Cortex of kidney (tissue), 1 donor: ENCODE measurements around the gene LARP1.
"Not testable (repeated sequence)": the region's sequence is repeated elsewhere in the genome, so short reads cannot be mapped to it uniquely, and the experiment has no call there.

Experiments used
- DNase-seq: peaks from one replicate; lab custom pipeline; 2025; lab: John Stamatoyannopoulos, UW

The LARP1 gene

DNA sequence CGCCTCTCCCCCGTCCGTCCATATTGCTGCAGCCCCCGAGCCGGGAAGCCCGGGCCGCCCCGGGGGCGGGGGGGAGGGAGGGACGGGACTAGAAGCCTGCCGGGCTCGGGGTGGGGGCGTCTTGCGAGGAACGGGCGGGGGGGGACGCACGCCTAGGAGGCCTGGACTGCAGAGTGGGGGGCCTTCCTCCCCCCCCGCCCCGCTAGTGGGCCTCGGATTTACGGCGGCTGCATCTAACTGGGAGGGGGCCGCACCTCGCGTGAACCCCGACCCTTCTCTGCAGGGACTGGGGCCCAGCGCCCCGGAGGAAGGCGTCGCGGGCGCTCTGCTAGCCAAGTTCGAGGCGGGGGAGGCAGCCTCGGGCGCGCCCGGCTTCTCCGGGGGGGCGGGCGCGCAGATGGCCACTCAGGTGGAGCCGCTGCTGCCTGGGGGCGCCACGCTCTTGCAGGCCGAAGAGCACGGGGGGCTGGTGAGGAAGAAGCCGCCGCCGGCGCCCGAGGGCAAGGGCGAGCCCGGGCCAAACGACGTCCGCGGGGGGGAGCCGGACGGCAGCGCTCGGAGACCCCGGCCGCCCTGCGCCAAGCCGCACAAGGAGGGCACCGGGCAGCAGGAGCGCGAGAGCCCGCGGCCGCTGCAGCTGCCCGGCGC is at the start of gene LARP1:
LARP1 (plus strand) TSS at position 17 of the 648 bp plus-strand sequence; CDS start at position 398, 381 bp downstream.
- DNase-seq, result no peak

DNA sequence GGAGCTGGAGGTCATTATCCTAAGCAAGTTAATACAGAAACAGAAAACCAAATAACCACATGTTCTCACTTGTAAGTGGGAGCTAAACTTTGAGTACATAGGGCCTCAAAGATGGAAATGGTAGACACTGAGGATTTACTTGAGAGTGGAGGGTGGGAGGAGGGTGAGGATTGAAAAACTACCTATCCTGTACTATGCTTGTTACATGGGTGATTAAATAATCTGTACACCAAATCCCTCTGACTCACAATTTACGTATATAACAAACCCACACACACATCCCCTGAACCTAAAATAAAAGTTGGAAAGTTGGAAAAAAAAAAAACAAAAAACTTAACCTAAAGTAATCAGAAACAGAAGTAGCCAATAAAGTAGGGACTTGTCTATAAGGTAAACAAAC is 48.8 kb upstream of the LARP1 start:
- no peak for DNase-seq

DNA sequence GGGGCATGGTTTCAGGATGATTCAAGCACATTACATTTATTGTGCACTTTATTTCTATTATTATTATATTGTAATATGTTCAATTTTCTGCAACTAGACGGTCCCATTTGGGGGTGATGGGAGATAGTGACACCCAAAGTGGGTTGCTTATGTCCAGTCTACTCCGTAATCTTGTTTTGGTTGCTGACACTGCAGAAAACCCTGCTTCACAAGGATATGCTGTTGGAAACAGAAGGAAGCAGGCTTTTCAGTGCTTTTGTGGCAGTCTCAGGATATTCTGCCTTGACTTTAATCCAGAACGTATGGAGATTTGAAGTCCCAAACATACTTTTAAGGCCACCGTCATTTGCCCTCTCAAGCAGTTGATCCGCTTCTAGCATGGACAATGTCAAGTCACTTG is 47.5 kb upstream of the LARP1 start:
- DNase-seq, result no peak

DNA sequence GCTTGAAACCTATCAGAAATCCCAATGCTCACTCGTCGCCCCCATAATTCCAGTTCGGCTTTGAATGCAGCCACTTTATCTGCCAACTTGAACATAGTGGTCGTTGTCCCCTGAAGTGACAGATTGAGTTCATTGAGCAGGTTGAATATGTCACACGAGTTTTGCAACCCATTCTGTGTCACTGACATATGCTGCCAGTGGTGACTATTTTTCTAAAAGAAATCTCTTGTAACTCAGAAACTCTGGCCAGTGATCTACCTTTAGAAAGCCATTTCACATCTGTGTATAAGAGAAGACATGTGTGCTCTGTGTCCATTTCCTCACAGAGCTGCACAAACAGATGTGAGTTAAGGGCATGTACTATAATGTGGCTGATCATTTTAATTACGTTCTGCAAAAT is 47.0 kb upstream of the LARP1 start:
- no peak for DNase-seq

DNA sequence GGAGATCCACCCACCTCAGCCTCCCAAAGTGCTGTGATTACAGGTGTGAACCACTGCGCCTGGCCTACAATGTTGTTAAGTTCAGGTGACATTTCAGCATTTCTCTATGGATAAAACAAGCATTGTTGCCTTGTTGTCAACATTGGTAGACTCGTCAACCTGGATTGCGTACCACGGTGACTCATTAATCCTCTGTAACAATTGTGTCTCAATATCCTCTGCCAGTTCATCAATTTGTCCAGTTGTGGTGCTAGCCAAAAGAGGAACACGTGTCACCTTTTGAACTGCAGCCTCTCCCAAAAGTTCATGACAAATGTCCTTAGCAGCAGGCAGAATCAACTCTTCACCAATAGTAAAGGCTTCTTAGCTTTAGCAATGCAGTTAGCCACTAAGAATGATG is 46.3 kb upstream of the LARP1 start:
- DNase-seq, result no peak

DNA sequence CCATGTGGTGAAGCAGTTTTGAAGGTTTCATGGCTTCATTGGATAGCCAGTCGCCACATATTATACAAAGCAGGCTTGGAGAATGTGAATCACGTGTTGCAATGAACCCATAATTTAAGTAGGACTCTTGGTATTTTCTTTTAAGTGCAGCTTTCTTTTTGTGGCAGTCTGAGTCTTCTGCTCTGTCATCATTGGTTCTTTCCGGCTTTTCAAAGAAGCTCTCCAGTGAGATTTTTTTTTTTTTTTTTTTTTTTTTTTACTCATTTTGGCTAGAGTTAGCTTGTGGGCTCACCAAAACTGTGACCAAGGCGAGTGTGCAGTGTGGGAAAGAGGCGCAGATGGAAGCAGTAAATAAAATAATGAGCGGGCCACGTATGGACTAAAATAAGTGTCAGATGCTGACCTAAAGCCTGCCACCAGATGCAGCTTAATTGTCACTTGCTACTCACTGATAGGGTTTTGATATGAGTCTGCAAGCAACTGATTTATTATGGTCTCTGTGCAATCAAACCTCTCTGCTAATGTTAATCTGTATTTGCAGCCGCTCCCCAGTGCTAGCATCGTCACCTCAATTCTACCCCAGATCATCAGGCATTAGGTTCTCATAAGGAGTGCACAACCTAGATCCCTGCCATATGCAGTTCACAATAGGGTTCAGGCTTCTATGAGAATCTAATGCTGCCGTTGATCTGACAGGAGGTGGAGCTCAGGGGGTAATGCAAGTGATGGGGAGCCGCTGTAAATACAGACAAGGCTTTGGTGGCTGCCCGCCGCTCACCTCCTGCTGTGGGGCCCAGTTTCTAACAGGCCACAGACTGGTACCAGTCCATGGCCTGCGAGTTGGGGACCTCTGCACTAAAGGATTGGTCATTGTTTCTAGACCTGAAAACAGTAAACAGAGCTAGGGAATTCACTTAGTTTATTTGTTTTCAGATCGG is 45.5 kb upstream of the LARP1 start:
- no peak for DNase-seq

DNA sequence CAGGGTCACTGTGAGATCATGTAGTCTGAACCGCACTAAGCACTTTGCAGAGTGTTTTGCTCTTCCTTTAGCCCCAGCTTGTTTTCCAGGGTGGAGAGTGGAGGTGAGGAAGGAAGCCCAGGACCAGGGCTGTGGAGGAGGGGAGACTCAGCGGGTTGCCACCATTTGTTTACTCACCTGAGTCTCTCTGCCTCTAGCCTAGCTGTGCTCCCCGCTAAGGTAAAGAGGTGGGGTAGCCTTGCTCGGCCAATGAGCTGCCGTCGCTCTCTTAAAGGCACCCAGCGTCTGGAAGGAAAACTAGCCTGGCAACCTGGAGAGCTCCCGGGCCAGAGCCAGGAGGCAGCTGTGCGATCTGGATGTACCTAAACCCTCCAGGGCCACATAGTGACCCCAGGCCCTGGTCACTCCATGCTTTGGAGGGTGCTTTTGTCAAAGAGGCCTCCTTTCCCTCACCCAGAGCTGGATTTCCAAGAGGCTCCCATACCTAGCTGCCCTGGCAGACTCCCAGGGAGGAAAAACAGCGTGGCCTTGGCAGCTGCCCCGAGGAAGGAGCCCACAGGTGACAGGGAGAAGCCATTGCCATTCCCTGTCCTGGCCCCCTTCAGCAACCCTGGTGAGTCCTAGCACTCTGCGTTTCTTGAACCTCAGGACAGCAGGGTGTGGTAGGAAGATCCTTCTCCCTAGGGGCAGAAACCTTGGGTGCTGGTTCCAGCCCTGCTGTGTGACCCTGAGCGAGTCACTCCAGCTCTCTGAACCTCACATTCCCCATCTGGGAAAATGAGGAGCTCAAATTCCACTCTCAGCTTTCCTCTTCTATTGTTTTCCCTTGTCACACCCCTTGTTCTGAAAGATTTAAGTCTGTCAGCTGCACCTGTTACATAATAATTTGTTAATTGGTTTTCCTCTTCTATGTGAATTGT is 42.4 kb upstream of the LARP1 start:
- DNase-seq, result peak; percentile 16

DNA sequence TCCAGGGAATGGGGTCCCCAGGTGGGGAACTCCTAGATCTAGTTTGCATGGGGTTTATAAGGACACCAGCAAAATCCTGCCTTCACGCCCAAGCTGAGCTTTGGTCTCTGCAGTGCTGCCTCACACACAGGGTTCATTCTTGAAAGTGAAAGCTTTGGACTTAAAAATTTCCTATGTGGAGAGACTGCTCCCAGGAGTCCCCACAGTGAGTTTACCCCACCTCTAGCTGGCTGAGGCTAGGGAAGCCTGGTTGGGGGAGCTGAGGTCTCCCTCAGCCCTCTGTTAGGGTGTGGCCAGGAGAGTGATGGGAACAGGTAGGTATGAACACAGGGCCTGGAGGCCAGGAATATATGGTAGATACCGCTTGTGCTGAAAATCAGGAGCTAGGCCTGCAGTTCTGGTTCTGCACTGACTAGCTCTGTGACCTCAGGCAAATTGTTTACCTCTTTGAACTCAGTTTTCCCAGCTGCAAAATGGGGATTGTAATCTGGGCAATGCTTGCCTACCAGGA is 41.5 kb upstream of the LARP1 start:
- no peak for DNase-seq

DNA sequence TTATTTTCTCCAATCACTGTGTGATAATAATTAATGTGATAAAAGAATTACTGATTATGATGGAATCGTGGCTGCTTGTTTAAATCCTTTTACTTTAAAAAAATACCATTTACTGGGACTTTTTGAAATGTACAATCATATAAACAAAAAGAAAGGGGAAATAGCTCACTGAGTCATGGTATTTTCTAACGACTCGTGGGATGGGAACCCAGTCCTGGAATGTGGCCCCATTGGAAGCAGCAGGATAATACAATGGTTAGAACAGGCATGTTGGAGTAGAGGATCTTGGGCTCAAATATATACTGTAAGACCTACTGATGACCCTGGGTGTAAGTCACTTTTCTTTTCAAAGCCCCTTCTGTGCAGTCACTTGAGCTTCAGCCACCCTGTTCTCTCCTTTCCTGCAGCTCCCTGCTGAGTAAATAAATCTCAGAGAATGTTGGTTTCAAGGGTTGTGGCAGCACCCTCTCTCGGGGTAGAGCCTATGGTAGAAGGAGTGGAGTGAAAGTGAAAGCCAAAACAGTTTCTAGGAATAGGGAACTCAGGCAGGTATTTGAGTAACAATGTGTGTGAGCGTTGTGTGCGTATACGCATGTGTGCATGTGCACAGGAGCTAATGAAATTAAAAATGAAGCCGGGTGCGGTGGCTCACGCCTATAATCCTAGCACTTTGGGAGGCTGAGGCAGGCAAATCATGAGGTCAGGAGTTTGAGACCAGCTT is 40.8 kb upstream of the LARP1 start:
- DNase-seq, result no peak

DNA sequence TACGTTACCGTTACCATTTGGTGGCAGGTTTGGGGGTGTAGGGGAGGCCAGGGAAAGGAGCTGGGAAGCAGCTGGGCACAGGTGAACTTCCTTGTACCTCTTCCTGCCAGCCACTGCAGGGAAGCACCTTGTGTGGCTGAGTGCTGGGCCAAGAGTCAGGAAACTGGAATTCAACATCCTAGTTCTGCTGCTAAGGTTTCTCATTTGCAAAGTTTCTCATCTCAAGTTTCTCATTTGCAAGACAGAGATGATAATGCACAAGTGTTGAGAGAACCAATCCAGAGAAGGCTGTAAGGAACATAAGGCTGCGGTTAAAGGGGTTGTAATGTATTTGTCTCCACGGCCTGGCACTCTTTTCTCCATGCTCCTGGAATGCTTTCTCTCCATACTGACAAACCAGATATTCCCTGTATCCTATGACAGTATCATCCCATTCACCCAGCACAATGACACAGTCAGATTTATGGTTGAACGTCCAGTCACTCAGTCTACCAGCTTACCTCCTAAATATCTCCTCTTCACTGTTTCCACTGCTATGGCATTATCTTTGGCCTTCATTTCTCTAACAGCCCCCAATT is 33.6 kb upstream of the LARP1 start:
- DNase-seq, result no peak

DNA sequence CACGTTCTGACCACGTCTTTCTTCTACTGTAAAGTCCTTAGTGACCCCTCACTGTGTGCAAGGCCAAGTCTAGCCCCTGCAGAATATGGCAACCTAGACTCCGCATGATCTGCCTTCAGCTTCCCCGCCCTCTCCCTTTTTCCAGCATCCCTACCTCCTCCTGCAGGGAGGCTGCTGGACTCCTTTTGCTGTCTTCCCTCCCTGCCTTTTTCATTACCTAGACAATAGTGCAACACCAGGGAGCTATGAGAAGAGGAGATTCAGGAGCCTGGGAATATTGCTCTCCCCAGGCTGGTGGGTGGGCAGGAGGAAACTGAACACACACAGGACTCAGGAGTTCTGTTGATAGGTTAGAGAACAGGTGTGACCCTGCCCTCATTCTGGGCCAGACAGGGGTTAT is 33.1 kb upstream of the LARP1 start:
- DNase-seq, result no peak

DNA sequence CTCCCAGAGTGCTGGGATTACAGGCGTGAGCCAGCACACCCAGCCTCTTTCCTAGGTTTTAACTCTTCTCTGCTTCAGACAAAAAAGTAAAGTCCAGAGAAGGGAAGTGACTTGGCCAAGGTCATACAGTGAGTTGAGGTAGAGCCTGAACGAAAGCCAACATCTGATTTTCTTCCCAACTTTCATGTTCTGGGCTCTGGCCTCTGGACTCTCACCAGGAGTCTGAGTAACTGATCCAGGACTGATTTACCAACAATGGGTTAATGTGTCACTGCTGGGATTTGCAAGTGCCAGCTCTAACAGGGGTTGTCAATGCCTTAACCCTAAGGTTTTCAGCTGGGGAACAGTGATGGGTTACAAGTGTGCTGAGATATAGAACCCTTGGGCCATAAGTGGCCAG is 32.2 kb upstream of the LARP1 start:
- no peak for DNase-seq

DNA sequence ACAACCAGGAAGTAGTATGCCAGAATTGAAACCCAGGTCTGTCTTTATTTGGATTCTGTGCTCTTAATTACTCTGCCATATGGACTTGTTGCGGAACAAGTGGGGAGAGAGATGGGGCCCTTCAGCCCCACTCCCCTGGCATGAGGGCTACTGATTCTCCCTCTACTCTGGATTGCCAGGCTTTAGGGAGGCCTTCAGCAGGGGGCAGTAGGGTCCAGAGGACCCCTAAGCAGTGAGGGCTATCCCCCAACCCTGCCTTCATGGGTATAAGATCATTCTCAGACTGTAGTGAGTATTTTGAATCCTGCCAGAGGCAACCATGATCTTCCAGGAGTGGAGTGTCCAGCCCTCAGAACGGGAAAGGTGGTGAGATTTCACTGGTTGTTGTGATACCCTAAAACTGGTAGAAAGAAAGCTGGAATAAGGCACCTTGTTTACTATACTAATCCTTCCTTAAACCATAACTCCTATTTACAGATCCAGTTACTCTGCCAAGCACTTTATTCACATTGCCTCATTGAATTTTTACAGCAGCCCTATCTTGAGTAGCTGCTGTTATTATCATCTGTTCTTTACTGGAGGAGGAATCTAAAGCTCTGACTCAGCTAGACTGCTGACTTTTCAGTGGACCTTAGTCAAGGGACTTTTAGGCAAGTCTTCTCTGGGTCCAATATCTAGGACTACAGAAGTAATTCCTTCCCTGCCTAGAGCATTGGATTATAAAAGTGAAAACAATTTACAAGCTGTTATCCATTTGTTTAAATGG is 31.3 kb upstream of the LARP1 start:
- no peak for DNase-seq

DNA sequence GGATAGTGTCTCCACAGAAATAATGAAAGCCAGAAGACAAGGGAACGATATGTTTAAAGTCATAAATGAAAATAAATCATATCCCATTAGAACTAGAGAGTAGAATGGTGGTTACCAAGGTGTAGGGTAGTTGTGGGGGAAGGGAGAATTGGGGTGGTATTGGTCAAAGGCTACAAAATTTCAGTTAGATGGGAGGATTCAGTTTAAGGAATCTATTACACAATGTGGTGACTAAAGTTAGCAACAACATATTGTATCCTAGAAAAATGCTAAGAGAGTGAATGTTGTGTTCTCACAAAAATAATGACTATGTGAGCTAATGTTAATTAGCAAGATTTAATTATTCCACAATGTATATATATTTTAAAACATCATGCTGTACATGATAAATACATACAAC is 27.8 kb upstream of the LARP1 start:
- no peak for DNase-seq

DNA sequence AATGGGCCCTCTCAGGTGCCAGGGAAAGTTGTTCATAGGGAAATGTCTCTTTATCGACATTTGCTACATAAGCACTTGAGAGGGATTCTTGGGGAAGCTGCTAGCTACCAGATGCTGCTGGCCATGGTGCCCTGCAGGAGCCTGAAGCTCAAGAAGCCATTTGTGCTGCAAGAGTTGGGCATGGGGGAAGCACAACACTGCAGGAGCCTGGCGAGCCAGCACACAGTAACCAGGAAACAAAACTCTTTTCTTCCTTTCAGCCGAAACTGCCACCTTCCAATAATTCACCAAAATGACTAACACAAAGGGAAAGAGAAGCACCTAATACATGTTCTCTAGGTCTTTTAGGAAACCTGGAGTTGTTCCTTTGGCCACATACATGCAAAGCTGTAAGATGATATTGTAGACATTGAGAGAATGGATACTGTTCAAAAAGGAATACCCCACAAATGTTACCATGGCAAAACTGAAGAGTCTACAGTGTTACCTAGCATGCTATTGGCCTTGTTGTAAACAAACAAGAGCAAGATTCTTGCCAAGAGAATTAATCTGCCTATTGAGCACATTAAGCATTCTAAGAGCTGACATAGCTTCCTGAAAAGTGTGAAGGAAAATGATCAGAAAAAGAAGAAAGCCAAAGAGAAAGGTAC is 26.1 kb upstream of the LARP1 start:
- no peak for DNase-seq

DNA sequence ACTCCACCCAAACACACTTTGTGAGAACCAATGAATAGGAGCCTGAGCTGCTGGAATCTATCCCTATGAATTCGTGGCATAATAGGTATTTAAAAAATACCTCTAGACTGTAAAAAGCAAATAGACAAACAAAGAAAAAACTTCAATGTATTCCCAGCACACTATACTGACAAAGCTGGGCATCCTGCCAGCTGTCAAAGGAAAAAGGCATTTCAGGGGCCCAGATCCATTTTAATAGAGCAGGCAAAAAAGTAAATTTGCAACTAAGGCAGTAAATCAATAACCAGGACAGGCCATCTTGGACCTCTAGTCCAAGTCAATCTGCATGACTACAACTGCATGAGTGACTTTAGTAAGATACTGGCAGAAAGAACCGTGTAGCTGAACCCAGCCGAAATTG is 25.6 kb upstream of the LARP1 start:
- no peak for DNase-seq

DNA sequence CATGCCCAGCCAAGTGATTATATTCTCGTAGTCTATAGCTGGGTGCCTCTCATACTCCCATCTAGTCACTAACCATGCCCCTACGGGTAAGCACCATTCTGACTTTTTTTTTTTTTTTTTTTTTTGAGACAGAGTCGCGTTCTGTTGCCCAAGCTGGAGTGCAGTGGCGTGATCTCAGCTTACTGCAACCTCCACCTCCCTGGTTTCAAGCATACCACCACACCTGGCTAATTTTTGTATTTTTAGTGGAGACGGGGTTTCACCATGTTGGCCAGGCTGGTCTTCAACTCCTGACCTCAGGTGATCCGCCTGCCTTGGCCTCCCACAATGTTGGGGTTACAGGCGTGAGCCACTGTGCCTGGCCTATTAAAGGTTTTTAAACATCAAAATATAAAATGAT is 24.4 kb upstream of the LARP1 start:
- not testable (repeated sequence) for DNase-seq

DNA sequence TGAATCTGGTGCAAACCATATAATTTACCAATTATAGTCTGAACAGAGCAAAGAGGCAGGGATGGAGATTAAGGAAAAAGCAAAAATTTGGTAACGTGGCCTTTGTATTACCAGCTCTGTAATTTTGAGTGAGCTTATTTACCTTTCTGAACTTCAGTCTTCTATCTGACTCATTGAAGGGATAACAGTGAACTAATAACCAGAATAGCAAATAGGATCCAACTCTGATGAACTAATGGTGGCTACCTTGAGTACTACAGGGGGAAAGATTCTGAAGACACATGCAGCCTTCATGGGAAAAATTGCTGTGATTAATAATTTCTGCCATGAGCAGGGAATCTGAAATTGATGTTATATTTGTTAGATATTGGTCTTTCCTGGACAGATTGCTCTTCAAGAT is 23.0 kb upstream of the LARP1 start:
- DNase-seq, result no peak

DNA sequence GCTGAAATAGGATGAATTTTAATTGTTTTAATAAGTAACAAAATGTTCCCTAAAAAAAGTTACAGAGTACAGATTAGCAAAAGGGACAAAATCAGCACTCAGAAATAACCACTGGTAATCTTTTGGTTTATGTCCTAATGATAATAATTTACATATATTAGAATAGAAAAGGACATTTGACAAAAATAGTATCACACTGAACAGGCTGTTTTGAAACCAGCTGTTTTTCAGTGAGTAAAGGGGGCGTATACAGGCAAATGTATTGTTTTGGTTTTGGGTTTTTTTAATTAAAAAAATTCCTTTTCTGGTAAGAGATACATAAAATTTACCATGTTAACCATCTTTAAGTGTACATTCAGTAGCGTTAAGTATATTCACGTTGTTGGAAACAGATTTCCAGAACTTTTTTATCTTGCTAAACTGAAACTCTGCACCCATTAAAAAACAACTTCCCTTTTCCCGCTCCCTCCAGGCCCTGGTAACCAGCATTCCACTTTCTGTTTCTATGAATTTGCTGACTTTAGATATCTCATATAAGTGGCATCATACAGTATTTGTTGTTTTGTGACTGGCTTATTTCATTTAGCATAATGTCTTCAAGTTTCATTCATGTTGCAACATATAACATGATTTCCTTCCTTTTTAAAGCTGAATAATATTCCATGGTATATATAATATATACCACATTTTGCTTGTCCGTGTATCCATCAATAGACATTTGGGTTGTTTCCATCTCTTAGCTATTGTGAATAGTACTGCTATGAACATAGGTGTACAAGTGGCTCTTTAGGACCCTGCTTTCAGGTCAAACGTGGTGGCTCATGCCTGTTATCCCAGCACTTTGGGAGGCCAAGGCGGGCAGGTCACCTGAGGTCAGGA is 20.6 kb upstream of the LARP1 start:
- DNase-seq, result no peak
